Neural cell (in vitro differentiated cells): ENCODE data around the gene SETBP1. TPM values are rescaled to one million over a fixed set of nuclear protein-coding genes. Genes with fewer than 3 reads are reported as not detected.

Experiments used
- H2AFZ ChIP-seq: fragments of 200-600, 300-800 bp; sonication (generic), shearing (Covaris generic); 2 replicates; pipeline ENCODE4 v1.6.0; 2014; ENCODE audit warnings: low read depth, mild to moderate bottlenecking, antibody characterized with exemption, low read length, moderate library complexity
- H3F3A ChIP-seq: fragments of 200-600 bp; shearing (Covaris generic); 2 replicates; pipeline ENCODE4 v1.6.1; 2016; ENCODE audit warnings: mild to moderate bottlenecking, moderate library complexity, mixed read lengths, antibody characterized with exemption, low read length; ENCODE audit not compliant: insufficient read depth, poor library complexity, severe bottlenecking
- H3K27ac ChIP-seq: fragments of 200-600, 300-800 bp; sonication (generic), shearing (Covaris generic); 2 replicates; pipeline ENCODE4 v1.5.1; 2014; ENCODE audit warnings: mild to moderate bottlenecking, low read length, moderate library complexity
- H3K27me3 ChIP-seq: fragments of 300-800, 200-600 bp; sonication (generic), shearing (Covaris generic); 2 replicates; pipeline ENCODE4 v1.6.0; 2014; ENCODE audit warnings: mild to moderate bottlenecking, low read depth, low read length, moderate library complexity; ENCODE audit not compliant: insufficient read depth
- H3K36me3 ChIP-seq: fragments of 300-800, 200-600 bp; sonication (generic), shearing (Covaris generic); 2 replicates; pipeline ENCODE4 v1.5.1; 2014; ENCODE audit warnings: mild to moderate bottlenecking, antibody characterized with exemption, low read length, moderate library complexity; ENCODE audit not compliant: insufficient read depth
- H3K4me2 ChIP-seq: fragments of 300-800, 200-600 bp; sonication (generic), shearing (Covaris generic); 2 replicates; pipeline ENCODE4 v1.6.0; 2014; ENCODE audit warnings: mild to moderate bottlenecking, low read length
- H3K4me3 ChIP-seq: fragments of 300-800, 200-600 bp; sonication (generic), shearing (Covaris generic); 2 replicates; pipeline ENCODE4 v1.5.1; 2014; ENCODE audit warnings: mild to moderate bottlenecking, low read length, moderate library complexity
- H3K79me2 ChIP-seq: fragments of 200-600 bp; shearing (Covaris generic); replicated peaks from 2 replicates; pipeline ENCODE4 v1.6.0; 2014; ENCODE audit warnings: mild to moderate bottlenecking, low read length, moderate library complexity; ENCODE audit not compliant: insufficient read depth
- H3K9ac ChIP-seq: fragments of 300-800, 200-600 bp; sonication (generic), shearing (Covaris generic); 2 replicates; pipeline ENCODE4 v1.6.1; 2016; ENCODE audit warnings: mild to moderate bottlenecking, low read length, mixed read lengths
- H3K9me2 ChIP-seq: fragments of 200-600 bp; shearing (Covaris generic); 2 replicates; pipeline ENCODE4 v1.6.1; 2016; ENCODE audit warnings: mild to moderate bottlenecking, low read length, mixed read lengths; ENCODE audit not compliant: insufficient read depth
- H3K9me3 ChIP-seq: fragments of 200-600, 300-800 bp; sonication (generic), shearing (Covaris generic); 2 replicates; pipeline ENCODE4 v1.6.1; 2016; ENCODE audit warnings: mild to moderate bottlenecking, mixed run types, low read length, moderate library complexity, mixed read lengths
- H4K20me1 ChIP-seq: fragments of 200-600 bp; shearing (Covaris generic); 2 replicates; pipeline ENCODE4 v1.6.1; 2016; ENCODE audit warnings: mild to moderate bottlenecking, mixed run types; ENCODE audit not compliant: insufficient read depth
- CTCF ChIP-seq: fragments of 450-650 bp; IDR thresholded peaks from 2 replicates; pipeline ENCODE4 v1.5.1; 2014; ENCODE audit warnings: antibody characterized with exemption, mild to moderate bottlenecking, moderate library complexity; ENCODE audit not compliant: poor library complexity, severe bottlenecking
- EP300 ChIP-seq: fragments of 450-650 bp; conservative IDR thresholded peaks from 2 replicates; pipeline ENCODE4 v1.6.1; 2014; ENCODE audit warnings: antibody characterized with exemption, mild to moderate bottlenecking, moderate library complexity; ENCODE audit not compliant: poor library complexity, severe bottlenecking
- EZH2 ChIP-seq: fragments of 200-600, 300-800 bp; shearing (Covaris generic), sonication (generic); IDR thresholded peaks from 2 replicates; pipeline ENCODE4 v1.6.1; 2014; ENCODE audit warnings: antibody characterized with exemption, low read length, borderline replicate concordance, mild to moderate bottlenecking; ENCODE audit not compliant: insufficient read depth, poor library complexity, severe bottlenecking
- MXI1 ChIP-seq: fragments of 450-650 bp; conservative IDR thresholded peaks from 2 replicates; pipeline ENCODE4 v1.6.1; 2014; ENCODE audit warnings: antibody characterized with exemption, mild to moderate bottlenecking; ENCODE audit not compliant: poor library complexity, severe bottlenecking
- POLR2AphosphoS5 ChIP-seq: IDR thresholded peaks from 2 replicates; pipeline ENCODE4 v1.6.1; 2012
- RAD21 ChIP-seq: fragments of 450-650 bp; conservative IDR thresholded peaks from 2 replicates; pipeline ENCODE4 v1.6.1; 2014; ENCODE audit warnings: antibody characterized with exemption, mild to moderate bottlenecking, moderate library complexity
- REST ChIP-seq: IDR thresholded peaks from 2 replicates; pipeline ENCODE4 v1.6.1; 2012; ENCODE audit warnings: borderline replicate concordance
- SMC3 ChIP-seq: fragments of 450-650 bp; conservative IDR thresholded peaks from 2 replicates; pipeline ENCODE4 v1.6.1; 2014; ENCODE audit warnings: antibody characterized with exemption, mild to moderate bottlenecking, moderate library complexity; ENCODE audit not compliant: poor library complexity
- TAF1 ChIP-seq: IDR thresholded peaks from 2 replicates; pipeline ENCODE4 v1.6.1; 2012; ENCODE audit warnings: low read depth
- polyA plus RNA-seq: library from polyadenylated mRNA; depleted of rRNA; stranded (reverse); fragments of >200 nt; gene quantifications from 2 replicates; pipeline ENCODE4 v1.2.3, GENCODE V29; 2014

SETBP1 gene
- polyA plus RNA-seq, 1 donor from 2014 or later: 13.7 TPM

- H3K9me3 ChIP-seq: no peaks in the 10 kb centered on the region
- H3K4me2 ChIP-seq: no peak overlapping the region
- H4K20me1 ChIP-seq: no peaks in the 10 kb centered on the region
- no peak overlapping the region for H2AFZ ChIP-seq
- no peak overlapping the region for H3K4me3 ChIP-seq
- H3K36me3 ChIP-seq: no peaks in the 10 kb centered on the region
- TF ChIP-seq EP300 (no peak), MXI1 (no peak), REST (no peak), EZH2 (no peak), TAF1 (no peak)
- H3K79me2 ChIP-seq: peaks cover 7% of the 10 kb centered on the region
- no peaks in the 10 kb centered on the region for H3K9me2 ChIP-seq
- no peaks in the 10 kb centered on the region for H3F3A ChIP-seq
- no peaks in the 10 kb centered on the region for H3K27me3 ChIP-seq
- no peak overlapping the region for H3K9ac ChIP-seq
- no peak overlapping the region for H3K27ac ChIP-seq
These were observed 370.3 kb downstream of the SETBP1 start for GRCh38 chr18:45050712-45051601.

- no peak overlapping the region for H3K27ac ChIP-seq
- H3K27me3 ChIP-seq: no peaks in the 10 kb centered on the region
- H3K9ac ChIP-seq: no peak overlapping the region
- no peaks in the 10 kb centered on the region for H4K20me1 ChIP-seq
- H3K4me2 ChIP-seq: no peak overlapping the region
- no peaks in the 10 kb centered on the region for H3K9me2 ChIP-seq
- no peak overlapping the region for H2AFZ ChIP-seq
- no peaks in the 10 kb centered on the region for H3F3A ChIP-seq
- peaks cover 7% of the 10 kb centered on the region for H3K79me2 ChIP-seq
- H3K9me3 ChIP-seq: no peaks in the 10 kb centered on the region
- no peak overlapping the region for H3K4me3 ChIP-seq
- TF ChIP-seq EZH2 (no peak), SMC3 (no peak), EP300 (no peak), POLR2AphosphoS5 (no peak), REST (no peak), MXI1 (no peak), CTCF (no peak), TAF1 (no peak), RAD21 (no peak)
- H3K36me3 ChIP-seq: no peaks in the 10 kb centered on the region
These were observed 373.9 kb downstream of the SETBP1 start for GRCh38 chr18:45054636-45055035.
